Lower lobe of right lung (tissue), 2 donors: ENCODE results near the gene SLC27A1. TPM values are rescaled to one million over a fixed set of nuclear protein-coding genes. Genes with fewer than 3 reads are reported as not detected.

ENCODE experiments used
- ATAC-seq, 2 donors: fragments of 200-7000 bp; cut with Tn5 transposase; one replicate each; pipeline ENCODE4 v1.9.1; 2020 to 2022; ENCODE audit warnings: mild to moderate bottlenecking in 2 of 2, moderate library complexity in 2 of 2
- DNase-seq: peaks from one replicate; pipeline ENCODE4 v3.0.0-alpha.2; 2020
- H3K27ac ChIP-seq: fragments of 200-600 bp; one replicate; pipeline ENCODE4 v1.8.0; 2022
- H3K27me3 ChIP-seq: fragments of 200-600 bp; one replicate; pipeline ENCODE4 v1.8.0; 2022; ENCODE audit warnings: low read depth
- H3K36me3 ChIP-seq: fragments of 200-600 bp; one replicate; pipeline ENCODE4 v1.8.0; 2022; ENCODE audit warnings: mild to moderate bottlenecking
- H3K4me1 ChIP-seq: fragments of 200-600 bp; one replicate; pipeline ENCODE4 v1.8.0; 2022
- H3K4me3 ChIP-seq: fragments of 200-600 bp; one replicate; pipeline ENCODE4 v1.8.0; 2022; ENCODE audit warnings: mild to moderate bottlenecking
- H3K9me3 ChIP-seq: fragments of 200-600 bp; one replicate; pipeline ENCODE4 v1.8.0; 2022
- intact Hi-C: fragments of 100-400 bp; cut with DNase I; formaldehyde crosslinking; loops from one replicate; pipeline ENCODE4 v1.11.0; 2022
- total RNA-seq: library from RNA; stranded (reverse); fragmentation: NEBNext Ultra II Directional; extraction: Animal tissue kit (Norgen Biotek cat#: 25700); gene quantifications from one replicate; pipeline ENCODE4 v1.2.1, GENCODE V29; 2021
- TF ChIP-seq, protein P1 (sequence below): fragments of 200-600 bp; IDR thresholded peaks from one replicate; pipeline ENCODE4 v1.8.0; 2022; ENCODE audit warnings: antibody characterized with exemption, mild to moderate bottlenecking
- donor health status: DM: no; HTN: yes; CAD: no; lungs with severe emphysema.

Gene SLC27A1
- total RNA-seq, 1 donor from 2014 or later: 27.0 TPM

DNA sequence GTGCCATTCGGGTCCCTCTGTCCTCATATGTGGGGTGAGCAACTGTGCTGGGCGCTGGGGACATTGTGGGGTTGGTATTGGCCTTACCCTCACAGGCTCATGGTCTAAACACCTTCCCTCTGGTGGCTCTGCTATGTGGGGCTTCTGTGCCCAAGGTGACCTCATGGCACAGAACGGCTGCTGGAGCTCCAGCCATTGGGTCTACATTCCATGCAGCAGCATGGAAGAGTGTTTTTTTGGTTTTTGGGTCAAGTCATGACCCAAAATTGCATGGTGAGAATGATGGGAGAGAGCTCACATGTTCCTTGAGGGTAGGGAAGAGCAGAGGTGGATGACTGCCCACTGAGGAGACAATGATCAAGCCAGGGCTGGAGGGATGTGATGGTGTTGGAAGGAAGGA is 58.3 kb downstream of the SLC27A1 start:
- ATAC-seq (no peak), DNase-seq (no peak)
- H3K4me3 ChIP-seq: no peak overlapping the region
- H3K27me3 ChIP-seq: peaks cover 14% of the 10 kb centered on the region
- intact Hi-C loops: no loop called here
- H3K9me3 ChIP-seq: no peaks in the 10 kb centered on the region
- no peak overlapping the region for H3K27ac ChIP-seq
- no peaks in the 10 kb centered on the region for H3K36me3 ChIP-seq
- TF ChIP-seq, protein P1, sequence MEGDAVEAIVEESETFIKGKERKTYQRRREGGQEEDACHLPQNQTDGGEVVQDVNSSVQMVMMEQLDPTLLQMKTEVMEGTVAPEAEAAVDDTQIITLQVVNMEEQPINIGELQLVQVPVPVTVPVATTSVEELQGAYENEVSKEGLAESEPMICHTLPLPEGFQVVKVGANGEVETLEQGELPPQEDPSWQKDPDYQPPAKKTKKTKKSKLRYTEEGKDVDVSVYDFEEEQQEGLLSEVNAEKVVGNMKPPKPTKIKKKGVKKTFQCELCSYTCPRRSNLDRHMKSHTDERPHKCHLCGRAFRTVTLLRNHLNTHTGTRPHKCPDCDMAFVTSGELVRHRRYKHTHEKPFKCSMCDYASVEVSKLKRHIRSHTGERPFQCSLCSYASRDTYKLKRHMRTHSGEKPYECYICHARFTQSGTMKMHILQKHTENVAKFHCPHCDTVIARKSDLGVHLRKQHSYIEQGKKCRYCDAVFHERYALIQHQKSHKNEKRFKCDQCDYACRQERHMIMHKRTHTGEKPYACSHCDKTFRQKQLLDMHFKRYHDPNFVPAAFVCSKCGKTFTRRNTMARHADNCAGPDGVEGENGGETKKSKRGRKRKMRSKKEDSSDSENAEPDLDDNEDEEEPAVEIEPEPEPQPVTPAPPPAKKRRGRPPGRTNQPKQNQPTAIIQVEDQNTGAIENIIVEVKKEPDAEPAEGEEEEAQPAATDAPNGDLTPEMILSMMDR: no peak
- H3K4me1 ChIP-seq: peaks cover 8% of the 10 kb centered on the region

DNA sequence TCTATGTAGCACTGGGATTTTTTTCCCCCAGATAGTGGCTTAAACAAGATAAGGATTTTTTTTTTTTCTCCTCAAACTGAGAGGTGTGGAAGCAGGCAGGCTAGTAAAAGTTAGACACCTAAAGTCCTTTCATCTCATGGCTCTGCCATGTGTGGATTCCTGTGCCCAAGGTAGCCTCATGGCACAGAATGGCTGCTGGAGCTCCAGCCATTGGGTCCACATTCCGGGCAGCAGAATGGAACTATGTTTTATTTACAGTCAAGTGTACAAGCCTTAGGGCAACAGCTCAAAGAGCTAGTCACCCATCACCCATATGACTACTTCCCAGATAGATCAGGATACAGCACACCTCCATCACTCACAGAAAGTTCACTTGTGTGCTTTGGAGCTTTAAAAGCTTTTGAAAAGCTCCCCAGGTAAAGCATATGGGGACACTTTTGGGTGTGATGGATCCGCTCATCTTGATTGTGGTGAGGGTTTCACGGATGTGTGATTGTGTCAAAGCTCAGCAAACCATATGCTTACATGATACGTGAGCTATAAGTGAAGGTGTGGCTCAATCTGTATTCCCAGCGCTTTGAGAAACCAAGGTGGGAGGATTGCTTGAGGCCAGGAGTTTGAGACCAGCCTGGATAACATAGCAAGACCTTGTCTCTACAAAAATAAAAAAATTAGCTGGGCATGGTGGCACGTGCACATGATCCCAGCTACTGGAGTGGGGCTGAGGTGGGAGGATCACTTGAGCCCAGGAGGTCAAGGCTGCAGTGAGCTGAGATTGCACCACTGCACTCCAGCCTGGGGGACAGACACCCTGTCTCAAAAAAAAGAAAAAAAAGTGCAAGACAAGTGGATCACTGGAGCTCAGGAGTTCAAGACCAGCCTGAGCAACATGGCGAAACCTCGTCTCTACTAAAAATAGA is 59.2 kb downstream of the SLC27A1 start:
- no peak for ATAC-seq
- Histone ChIP-seq H3K27me3 (peaks cover 14% of the 10 kb centered on the region), H3K27ac (no peak overlapping the region), H3K4me1 (no peaks in the 10 kb centered on the region), H3K36me3 (no peaks in the 10 kb centered on the region), H3K9me3 (no peaks in the 10 kb centered on the region), H3K4me3 (no peak overlapping the region)
- TF ChIP-seq, protein P1: no peak
- no peak for DNase-seq
- intact Hi-C loops: no loop called here

DNA sequence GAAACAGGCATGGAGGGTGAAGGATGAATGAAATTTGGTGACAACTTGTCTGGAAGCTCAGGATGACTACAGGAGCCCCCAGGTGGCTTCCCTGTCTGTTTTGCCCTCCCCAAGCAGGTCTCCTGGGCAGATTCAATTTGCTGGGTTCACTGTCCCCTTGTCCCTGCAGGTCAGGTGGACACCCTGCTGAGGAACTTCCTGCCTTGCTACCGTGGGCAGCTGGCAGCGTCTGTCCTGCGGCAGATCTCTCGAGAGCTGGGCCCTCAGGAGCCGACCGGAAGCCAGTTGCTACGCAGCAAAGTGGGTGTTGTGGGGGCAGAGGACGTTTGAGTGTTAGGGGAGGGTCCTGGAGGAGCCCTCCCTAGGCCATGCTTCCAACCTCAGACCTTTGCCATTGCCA is 60.3 kb downstream of the SLC27A1 start:
- Histone ChIP-seq H3K36me3 (no peaks in the 10 kb centered on the region), H3K27me3 (peaks cover 14% of the 10 kb centered on the region), H3K4me3 (no peak overlapping the region), H3K27ac (no peak overlapping the region), H3K4me1 (no peaks in the 10 kb centered on the region), H3K9me3 (no peaks in the 10 kb centered on the region)
- no peak for ATAC-seq
- intact Hi-C loops: no loop called here
- TF ChIP-seq, protein P1: no peak
- no peak for DNase-seq

DNA sequence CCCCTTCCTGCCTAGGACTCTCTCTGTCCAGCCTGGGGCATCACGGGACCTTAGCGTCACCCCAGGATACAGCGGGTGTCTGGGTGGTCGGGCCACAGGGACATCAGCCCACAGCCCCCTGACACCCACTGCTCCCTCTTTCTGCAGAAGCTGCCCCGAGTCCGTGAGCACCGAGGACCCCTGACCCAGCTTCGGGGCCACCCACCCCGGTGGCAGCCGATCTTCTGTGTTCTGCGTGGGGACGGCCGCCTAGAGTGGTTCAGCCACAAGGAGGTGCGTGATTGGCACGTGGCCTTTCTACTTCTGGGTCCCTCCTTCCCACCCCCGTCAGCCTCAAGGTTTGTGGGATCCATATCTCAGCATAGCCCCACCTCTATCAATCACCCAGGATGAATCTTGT is 61.8 kb downstream of the SLC27A1 start:
- no peaks in the 10 kb centered on the region for H3K9me3 ChIP-seq
- TF ChIP-seq, protein P1: no peak
- no peak overlapping the region for H3K27ac ChIP-seq
- intact Hi-C loops: no loop called here
- no peak for ATAC-seq
- H3K27me3 ChIP-seq: peaks cover 14% of the 10 kb centered on the region
- DNase-seq: no peak
- no peaks in the 10 kb centered on the region for H3K36me3 ChIP-seq
- H3K4me1 ChIP-seq: no peaks in the 10 kb centered on the region
- no peak overlapping the region for H3K4me3 ChIP-seq

DNA sequence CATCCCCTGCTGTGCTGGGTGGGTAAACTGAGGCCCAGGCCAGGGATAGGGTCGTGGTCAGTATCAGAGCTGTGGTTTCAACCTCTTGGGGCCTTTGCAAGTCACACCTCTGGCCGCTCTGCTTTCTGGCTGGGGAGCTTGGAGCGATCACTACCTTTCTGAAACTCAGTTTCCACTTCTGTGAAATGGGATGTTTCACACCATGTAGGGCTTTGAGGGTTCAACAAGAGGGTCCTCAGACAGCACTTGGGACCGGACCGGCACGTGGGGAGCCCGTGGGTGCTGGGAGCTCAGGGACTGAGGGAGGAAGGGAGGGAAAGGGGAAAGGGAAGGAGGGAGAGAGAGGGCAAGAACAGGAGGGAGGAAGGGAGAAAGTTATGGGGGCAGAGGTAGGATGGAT is 62.2 kb downstream of the SLC27A1 start:
- no peak for ATAC-seq
- no peak for DNase-seq

More for the DNA sequence above, 62.2 kb downstream of the SLC27A1 start:
- Histone ChIP-seq H3K36me3 (no peaks in the 10 kb centered on the region), H3K4me3 (no peak overlapping the region), H3K9me3 (no peaks in the 10 kb centered on the region), H3K27me3 (peaks cover 14% of the 10 kb centered on the region), H3K27ac (no peak overlapping the region), H3K4me1 (no peaks in the 10 kb centered on the region)
- TF ChIP-seq, protein P1: no peak
- intact Hi-C loops: no loop called here
